B cell (primary cell): ENCODE measurements around the gene LAG3. TPM values are rescaled to one million over a fixed set of nuclear protein-coding genes. Genes with fewer than 3 reads are reported as not detected.

ENCODE experiments used
- ATAC-seq: fragments of 200-7000 bp; cut with Tn5 transposase; one replicate; pipeline ENCODE4 v1.10.0; 2021; ENCODE audit warnings: low read depth, mild to moderate bottlenecking, moderate number of reproducible peaks, moderate library complexity
- CTCF ChIA-PET: fragments of 350-600 bp; sonication (Branson Sonifier 250); formaldehyde crosslinking; loops from one replicate; lab custom pipeline; 2021; ENCODE audit warnings: antibody characterized with exemption, inconsistent platforms; lab: Charles Lee
- POLR2A ChIA-PET: fragments of 350-600 bp; sonication (Branson Sonifier 250); formaldehyde crosslinking; loops from one replicate; lab custom pipeline; 2021; ENCODE audit warnings: antibody characterized with exemption; lab: Charles Lee
- DNase-seq: peaks from one replicate; pipeline ENCODE4 v3.0.0; 2013
- H2AFZ ChIP-seq: 2 replicates; pipeline ENCODE4 v1.6.1; 2012; ENCODE audit warnings: mild to moderate bottlenecking, low read depth, low read length; ENCODE audit not compliant: insufficient read depth, poor library complexity, severe bottlenecking
- H3K27ac ChIP-seq, 2 donors: 1 replicate in 1 of 2; 2 replicates in 1 of 2; pipeline ENCODE4 v1.5.1; 2012 to 2013; ENCODE audit warnings: low read length in 2 of 2, mild to moderate bottlenecking in 2 of 2, moderate library complexity in 1 of 2
- H3K27me3 ChIP-seq, 4 experiments: fragments of 200-600 bp in 1 of 4; sonication (generic) in 1 of 4; replicated peaks in 1 of 4; 1 replicate in 2 of 4; 2 replicates in 2 of 4; pipeline versions ENCODE4 v1.6.1 to v1.7.0; 2013 to 2016; ENCODE audit warnings: low read length in 3 of 4, mild to moderate bottlenecking in 2 of 4, mixed read lengths in 1 of 4, moderate library complexity in 1 of 4; ENCODE audit not compliant: insufficient read depth in 4 of 4, control insufficient read depth in 3 of 4; ENCODE audit errors: control extremely low read depth in 1 of 4
- H3K36me3 ChIP-seq, 2 experiments: replicated peaks in 1 of 2; 1 replicate in 1 of 2; 2 replicates in 1 of 2; pipeline versions ENCODE4 v1.6.1 to v1.7.1; 2013; ENCODE audit warnings: low read length in 1 of 2; ENCODE audit not compliant: insufficient read depth in 2 of 2, control insufficient read depth in 1 of 2; ENCODE audit errors: control extremely low read depth in 1 of 2, extremely low read depth in 1 of 2
- H3K4me1 ChIP-seq, 2 donors: fragments of 200-600 bp in 1 of 2; sonication (generic) in 1 of 2; 1 replicate in 1 of 2; 2 replicates in 1 of 2; pipeline versions ENCODE4 v1.5.1 to v1.6.1; 2013 to 2017; ENCODE audit warnings: low read length in 2 of 2; ENCODE audit not compliant: control insufficient read depth in 2 of 2, insufficient read depth in 2 of 2
- H3K4me2 ChIP-seq: replicated peaks from 2 replicates; pipeline ENCODE3; 2012; ENCODE audit warnings: mild to moderate bottlenecking, low read depth, low read length; ENCODE audit not compliant: poor library complexity, severe bottlenecking
- H3K4me3 ChIP-seq, 5 experiments: fragments of 200-600 bp in 1 of 5; sonication (generic) in 1 of 5; 1 replicate in 3 of 5; 2 replicates in 2 of 5; pipeline versions ENCODE4 v1.5.1 to v1.7.0; 2011 to 2016; ENCODE audit warnings: low read length in 4 of 5, mild to moderate bottlenecking in 4 of 5, low read depth in 2 of 5, control low read depth in 1 of 5, moderate library complexity in 1 of 5; ENCODE audit not compliant: insufficient read depth in 1 of 5; ENCODE audit errors: control extremely low read depth in 1 of 5, extremely low read depth in 1 of 5
- H3K79me2 ChIP-seq: fragments of 200-600 bp; sonication (generic); one replicate; pipeline ENCODE4 v1.6.0; 2016; ENCODE audit warnings: low read length; ENCODE audit not compliant: control insufficient read depth, insufficient read depth
- H3K9ac ChIP-seq: fragments of 200-600 bp; sonication (generic); 2 replicates; pipeline ENCODE4 v1.6.1; 2017; ENCODE audit warnings: mild to moderate bottlenecking, low read length, moderate library complexity
- H3K9me3 ChIP-seq, 3 donors: one replicate each; pipeline versions ENCODE4 v1.6.1 to v1.7.1; 2013; ENCODE audit warnings: low read length in 2 of 3; ENCODE audit not compliant: control insufficient read depth in 2 of 3, insufficient read depth in 1 of 3; ENCODE audit errors: control extremely low read depth in 1 of 3
- H4K20me1 ChIP-seq: 2 replicates; pipeline ENCODE4 v1.6.0; 2012; ENCODE audit warnings: mild to moderate bottlenecking, low read length; ENCODE audit not compliant: insufficient read depth, control insufficient read depth, poor library complexity, severe bottlenecking
- H3K27ac Mint-ChIP-seq: one replicate; pipeline ENCODE4 v1.8.0; 2021; ENCODE audit warnings: mixed read lengths
- H3K27me3 Mint-ChIP-seq: one replicate; pipeline ENCODE4 v1.8.0; 2021; ENCODE audit warnings: mixed read lengths
- H3K4me1 Mint-ChIP-seq: one replicate; pipeline ENCODE4 v1.8.0; 2021; ENCODE audit warnings: mixed read lengths
- H3K4me3 Mint-ChIP-seq: one replicate; pipeline ENCODE4 v1.8.0; 2021; ENCODE audit warnings: mixed read lengths
- H3K9me3 Mint-ChIP-seq: one replicate; pipeline ENCODE4 v1.8.0; 2022; ENCODE audit warnings: mixed read lengths; ENCODE audit not compliant: insufficient read depth
- EZH2 ChIP-seq: IDR thresholded peaks from 2 replicates; pipeline ENCODE4 v1.6.1; 2012; ENCODE audit warnings: borderline replicate concordance, low read depth, mild to moderate bottlenecking, moderate library complexity, low read length; ENCODE audit not compliant: insufficient read depth, poor library complexity, severe bottlenecking
- WGBS: methylation state at CpG from one replicate; pipeline ENCODE4 v1.1.5; 2013; ENCODE audit warnings: missing lambda C conversion rate; ENCODE audit not compliant: insufficient coverage; 5-methylcytosine and 5-hydroxymethylcytosine counted together
- intact Hi-C: fragments of 100-400 bp; cut with micrococcal nuclease; formaldehyde crosslinking; loops from one replicate; pipeline ENCODE4 v1.10.0; 2022
- polyA plus RNA-seq: library from polyadenylated mRNA; depleted of rRNA; stranded (reverse); fragments of >200 nt; gene quantifications from 2 replicates; pipeline ENCODE4 v1.2.3, GENCODE V29; 2012
- total RNA-seq, 2 donors: library from RNA; stranded (reverse); fragments of 120-200 nt in 1 of 2; gene quantifications; 1 replicate in 1 of 2; 2 replicates in 1 of 2; pipeline versions ENCODE4 v1.2.3 to v1.2.4, GENCODE V29; 2013 to 2022
- TF ChIP-seq, protein P1 (sequence below): fragments of 200-600 bp; IDR thresholded peaks from one replicate; pipeline ENCODE4 v1.8.0; 2022; ENCODE audit warnings: antibody characterized with exemption, mild to moderate bottlenecking

LAG3 gene
- total and polyA plus RNA-seq, 2 donors (not counting 1 experiment from before 2014, with no cell fraction given): not detected

DNA sequence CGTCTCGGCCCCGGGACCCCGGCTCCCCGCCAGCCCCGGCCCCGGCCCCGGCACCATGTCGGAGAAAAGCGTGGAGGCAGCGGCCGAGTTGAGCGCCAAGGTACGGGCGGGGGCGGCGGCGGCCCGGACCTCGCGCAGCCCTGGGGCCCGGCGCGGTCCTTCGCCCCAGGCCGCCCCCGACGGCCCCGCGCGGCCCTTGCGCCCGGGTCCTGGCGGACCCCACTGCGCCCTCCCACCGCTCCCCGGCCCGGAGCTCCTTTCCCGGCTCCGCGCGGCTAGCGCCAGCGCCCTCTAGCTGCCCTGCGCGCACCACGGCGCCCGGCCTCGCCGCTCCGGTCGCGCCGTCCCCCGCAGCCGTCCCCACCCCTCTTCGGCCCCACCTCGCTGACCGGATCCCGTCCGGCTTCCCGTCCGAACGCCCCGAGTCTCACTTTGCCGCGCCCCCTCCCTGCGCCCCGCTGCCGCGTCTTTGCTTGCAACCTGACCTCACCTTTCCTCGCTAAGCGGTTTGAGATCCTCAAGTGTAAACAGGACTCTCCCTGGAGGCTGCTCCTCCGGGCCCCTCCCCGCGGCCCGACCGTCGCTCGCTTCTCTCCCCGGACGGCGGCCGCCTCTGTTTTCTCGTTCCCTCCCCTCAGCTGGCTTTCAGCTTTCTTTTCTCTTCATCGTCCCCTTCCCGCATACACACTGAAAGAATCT lies 5.5 kb upstream of the LAG3 start:
- peak overlapping the region; percentile 67 for H3K9ac ChIP-seq
- no peak overlapping the region for H3K27ac ChIP-seq
- peak overlapping the region; percentile 96 for H3K4me2 ChIP-seq
- Mint-ChIP-seq H3K9me3 (no peaks in the 10 kb centered on the region), H3K4me3 (peak overlapping the region; percentile 90), H3K27ac (peak overlapping the region; percentile 23), H3K4me1 (peaks cover 34% of the 10 kb centered on the region), H3K27me3 (peaks cover 49% of the 10 kb centered on the region)
- peak overlapping the region; percentile 95 for H2AFZ ChIP-seq
- DNase-seq (peak; percentile 81), ATAC-seq (peak; percentile 74)
- peaks cover 0 to 63% (median 29%) of the 10 kb centered on the region in 4 experiments for H3K27me3 ChIP-seq
- no peaks in the 10 kb centered on the region for H3K36me3 ChIP-seq
- ChIA-PET POLR2A (interaction anchor here (0.6 to 2.0 kb wide), 6 partner anchors 13 to 81 kb away, joined by 3 to 16 read pairs (median 6); partner anchors contain the start of genes COPS7A, MLF2 and ZNF384), CTCF (interaction anchor here (0.5 to 6.0 kb wide), 25 partner anchors 8 to 532 kb away, joined by 3 to 85 read pairs (median 3); partner anchors contain the start of genes CDCA3, COPS7A, MLF2 and USP5)
- no peaks in the 10 kb centered on the region for H3K79me2 ChIP-seq
- H3K4me1 ChIP-seq: peaks cover 33 to 40% of the 10 kb centered on the region in 2 donors
- WGBS: under 1% methylated on average over 88 of the region's 88 CpGs
- no peaks in the 10 kb centered on the region for H4K20me1 ChIP-seq
- TF ChIP-seq, protein P1, sequence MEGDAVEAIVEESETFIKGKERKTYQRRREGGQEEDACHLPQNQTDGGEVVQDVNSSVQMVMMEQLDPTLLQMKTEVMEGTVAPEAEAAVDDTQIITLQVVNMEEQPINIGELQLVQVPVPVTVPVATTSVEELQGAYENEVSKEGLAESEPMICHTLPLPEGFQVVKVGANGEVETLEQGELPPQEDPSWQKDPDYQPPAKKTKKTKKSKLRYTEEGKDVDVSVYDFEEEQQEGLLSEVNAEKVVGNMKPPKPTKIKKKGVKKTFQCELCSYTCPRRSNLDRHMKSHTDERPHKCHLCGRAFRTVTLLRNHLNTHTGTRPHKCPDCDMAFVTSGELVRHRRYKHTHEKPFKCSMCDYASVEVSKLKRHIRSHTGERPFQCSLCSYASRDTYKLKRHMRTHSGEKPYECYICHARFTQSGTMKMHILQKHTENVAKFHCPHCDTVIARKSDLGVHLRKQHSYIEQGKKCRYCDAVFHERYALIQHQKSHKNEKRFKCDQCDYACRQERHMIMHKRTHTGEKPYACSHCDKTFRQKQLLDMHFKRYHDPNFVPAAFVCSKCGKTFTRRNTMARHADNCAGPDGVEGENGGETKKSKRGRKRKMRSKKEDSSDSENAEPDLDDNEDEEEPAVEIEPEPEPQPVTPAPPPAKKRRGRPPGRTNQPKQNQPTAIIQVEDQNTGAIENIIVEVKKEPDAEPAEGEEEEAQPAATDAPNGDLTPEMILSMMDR: peak; percentile 69
- peak; percentile 62 for TF ChIP-seq EZH2
- H3K9me3 ChIP-seq: peaks cover 0 to 4% (median 0%) of the 10 kb centered on the region in 3 donors
- peak overlapping the region in 4 of 5 experiments; percentile 41 to 78 (median 54) for H3K4me3 ChIP-seq
- intact Hi-C loops: loop anchor here (1.0 to 5.0 kb wide), 3 partner anchors 13 to 198 kb away; partner anchors contain the start of genes CDCA3, MLF2, NOP2 and USP5
